CD1c-positive myeloid dendritic cell (primary cell): ENCODE measurements around the gene CES2.
"Not testable (repeated sequence)": the region's sequence is repeated elsewhere in the genome, so short reads cannot be mapped to it uniquely, and the experiment has no call there.

ENCODE experiments used
- DNase-seq: peaks from one replicate; pipeline ENCODE4 v3.0.0-alpha.2; 2016; ENCODE audit errors: extremely low spot score

Gene CES2

GRCh38 chr16:66953462-66954096 is 18.3 kb downstream of the CES2 start:
- DNase-seq: no peak

GRCh38 chr16:66954097-66954659 is 18.9 kb downstream of the CES2 start:
- peak; percentile 83 for DNase-seq

DNA sequence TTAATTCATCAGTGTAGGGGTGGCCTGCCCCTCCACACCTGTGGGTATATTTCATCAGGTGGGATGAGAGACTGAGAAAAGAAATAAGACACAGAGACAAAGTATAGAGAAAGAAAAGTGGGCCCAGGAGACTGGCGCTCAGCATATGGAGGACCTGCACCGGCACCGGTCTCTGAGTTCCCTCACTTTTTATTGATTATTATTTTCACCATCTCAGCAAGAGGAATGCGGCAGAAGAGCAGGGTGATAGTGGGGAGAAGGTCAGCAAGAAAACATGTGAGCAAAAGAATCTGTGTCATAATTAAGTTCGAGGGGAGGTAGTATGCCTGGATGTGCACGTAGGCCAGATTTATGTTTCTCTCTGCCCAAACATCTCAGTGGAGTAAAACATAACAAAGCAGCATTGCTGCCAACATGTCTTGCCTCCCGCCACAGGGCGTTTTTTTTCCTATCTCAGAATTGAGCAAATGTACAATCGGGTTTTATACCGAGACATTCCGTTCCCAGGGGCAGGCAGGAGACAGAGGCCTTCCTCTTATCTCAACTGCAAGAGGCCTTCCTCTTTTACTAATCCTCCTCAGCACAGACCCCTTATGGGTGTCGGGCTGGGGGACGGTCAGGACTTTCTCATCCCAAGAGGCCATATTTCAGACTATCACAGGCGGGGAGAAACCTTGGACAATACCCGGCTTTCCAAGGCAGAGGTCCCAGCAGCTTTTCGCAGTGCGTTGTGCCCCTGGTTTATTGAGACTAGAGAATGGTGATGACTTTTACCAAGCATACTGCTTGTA is 20.2 kb downstream of the CES2 start:
- not testable (repeated sequence) for DNase-seq

- not testable (repeated sequence) for DNase-seq
These were observed 20.8 kb downstream of the CES2 start for GRCh38 chr16:66956154-66956457.

GRCh38 chr16:66958857-66959703 is 23.8 kb downstream of the CES2 start:
- DNase-seq: no peak

DNA sequence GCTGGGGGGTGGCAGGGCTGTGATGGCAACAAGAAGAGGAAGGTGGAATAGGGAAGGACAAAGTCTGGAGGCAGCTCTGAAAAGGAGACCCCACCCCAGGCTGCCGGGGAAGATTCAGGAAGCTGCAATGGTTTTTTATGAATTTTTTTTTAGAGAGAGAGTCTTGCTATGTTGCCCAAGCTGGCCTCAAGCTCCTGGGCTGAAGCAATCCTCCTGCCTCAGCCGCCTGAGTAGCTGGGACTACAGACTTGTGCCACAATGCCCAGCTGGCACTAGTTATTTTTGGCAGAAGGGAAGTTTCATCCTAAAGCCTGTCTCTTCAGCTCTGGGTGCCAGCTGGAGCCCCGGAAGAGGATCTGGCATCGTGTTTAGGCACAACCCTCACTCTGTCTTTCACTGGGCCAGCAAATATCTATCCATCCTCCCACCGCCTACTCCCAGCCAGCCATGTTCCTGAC is 24.4 kb downstream of the CES2 start:
- peak; percentile 68 for DNase-seq

DNA sequence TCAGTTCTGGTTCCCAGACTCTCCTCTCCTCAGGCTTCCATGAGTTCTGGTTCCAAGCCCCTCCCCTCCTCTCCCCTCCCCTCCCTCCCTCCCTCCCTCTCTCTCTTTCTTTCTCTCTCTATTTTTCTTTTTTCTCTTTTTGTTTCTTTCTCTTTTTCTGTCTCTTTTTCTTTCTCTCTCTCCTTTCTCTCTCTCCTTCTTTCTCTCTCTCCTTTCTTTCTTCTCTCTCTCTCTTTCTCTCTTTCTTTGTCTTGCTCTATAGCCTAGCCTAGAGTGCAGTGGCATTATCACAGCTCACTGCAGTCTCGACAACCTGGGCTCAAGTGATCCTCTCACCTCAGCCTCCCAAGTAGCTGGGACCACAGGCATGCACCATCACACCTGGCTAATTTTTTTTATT is 25.0 kb downstream of the CES2 start:
- DNase-seq: no peak

GRCh38 chr16:66961065-66961744 is 25.9 kb downstream of the CES2 start, which contains the start of gene CES3:
Gene CES3, plus strand, starts transcription at chr16:66961266. Its CDS starts 42 bp downstream, at chr16:66961308.
- peak; percentile 63 for DNase-seq

GRCh38 chr16:66961914-66962313 is 26.6 kb downstream of the CES2 start:
- no peak for DNase-seq

DNA sequence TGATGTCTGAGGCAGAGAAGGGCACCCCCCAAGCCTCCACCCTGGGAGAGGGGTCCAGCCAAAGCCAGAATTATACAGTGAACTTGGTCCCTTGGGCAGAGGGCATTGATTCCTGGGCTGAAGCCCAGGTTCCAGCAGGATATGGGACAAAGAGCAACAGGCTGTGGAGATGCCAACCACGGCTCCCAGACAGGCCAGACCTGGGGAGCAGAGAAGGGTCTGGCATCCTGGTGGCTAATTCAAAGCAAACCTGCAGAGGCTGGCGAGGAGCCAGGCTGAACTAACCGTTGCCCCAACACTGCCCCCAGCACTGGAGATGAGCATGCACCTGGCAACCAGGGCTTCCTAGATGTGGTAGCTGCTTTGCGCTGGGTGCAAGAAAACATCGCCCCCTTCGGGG is 28.7 kb downstream of the CES2 start:
- DNase-seq: no peak

DNA sequence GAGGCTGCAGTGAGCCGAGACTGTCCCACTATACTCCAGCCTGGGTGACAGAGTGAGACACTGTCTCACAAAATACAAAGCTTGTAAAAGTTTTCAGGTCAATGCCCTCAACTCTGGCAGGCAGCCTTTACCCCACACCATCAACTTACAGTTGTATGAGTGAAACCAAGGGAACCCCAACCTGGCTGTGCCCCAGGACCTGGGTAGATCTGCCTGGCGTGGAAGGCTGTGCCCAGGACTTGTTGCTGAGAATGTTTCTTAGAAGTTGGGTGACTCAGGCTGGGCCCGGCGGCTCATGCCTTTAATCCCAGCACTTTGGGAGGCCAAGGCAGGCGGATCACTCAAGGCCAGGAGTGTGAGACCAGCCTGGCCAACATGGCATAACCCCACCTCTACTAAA is 33.5 kb downstream of the CES2 start:
- DNase-seq: no peak

DNA sequence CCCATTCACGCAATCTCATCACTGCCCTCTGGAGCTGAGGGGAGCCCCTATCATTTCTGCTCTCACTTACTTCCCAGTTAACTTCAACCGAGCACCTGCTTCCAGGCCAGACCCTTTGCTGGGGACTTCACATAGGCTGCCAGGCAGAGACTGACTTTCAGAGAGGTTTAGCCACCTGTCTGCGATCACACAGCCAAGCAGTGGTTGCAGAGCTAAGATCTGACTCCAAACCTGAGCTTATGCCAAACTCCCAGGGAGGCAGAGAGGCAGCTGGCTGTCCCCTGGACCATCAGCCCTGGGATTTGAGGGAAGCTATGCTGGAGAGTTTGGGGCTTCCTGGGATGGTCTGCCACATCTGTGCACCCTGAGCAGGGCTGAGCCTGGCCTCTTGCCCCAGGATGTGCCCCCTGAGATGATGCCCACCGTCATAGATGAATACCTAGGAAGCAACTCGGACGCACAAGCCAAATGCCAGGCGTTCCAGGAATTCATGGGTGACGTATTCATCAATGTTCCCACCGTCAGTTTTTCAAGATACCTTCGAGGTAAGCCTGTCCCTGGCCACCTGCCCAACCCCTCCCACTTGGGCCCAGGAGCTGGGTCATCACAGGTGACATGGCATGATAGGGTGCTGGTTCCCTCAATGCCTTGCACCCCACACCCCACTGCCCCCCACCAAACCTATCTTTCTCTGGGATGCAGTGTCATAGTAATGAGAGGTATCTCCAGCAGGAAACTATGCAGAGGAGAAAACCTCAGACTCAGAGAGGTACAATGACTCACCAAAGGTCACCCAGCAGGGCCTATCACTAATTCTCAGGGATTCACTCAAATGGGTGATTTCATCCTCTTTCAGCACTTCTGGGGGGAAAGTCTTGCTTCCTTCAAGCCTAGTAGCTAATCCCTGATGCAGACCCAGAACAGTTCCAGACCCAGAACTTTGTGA is 35.7 kb downstream of the CES2 start:
- no peak for DNase-seq

DNA sequence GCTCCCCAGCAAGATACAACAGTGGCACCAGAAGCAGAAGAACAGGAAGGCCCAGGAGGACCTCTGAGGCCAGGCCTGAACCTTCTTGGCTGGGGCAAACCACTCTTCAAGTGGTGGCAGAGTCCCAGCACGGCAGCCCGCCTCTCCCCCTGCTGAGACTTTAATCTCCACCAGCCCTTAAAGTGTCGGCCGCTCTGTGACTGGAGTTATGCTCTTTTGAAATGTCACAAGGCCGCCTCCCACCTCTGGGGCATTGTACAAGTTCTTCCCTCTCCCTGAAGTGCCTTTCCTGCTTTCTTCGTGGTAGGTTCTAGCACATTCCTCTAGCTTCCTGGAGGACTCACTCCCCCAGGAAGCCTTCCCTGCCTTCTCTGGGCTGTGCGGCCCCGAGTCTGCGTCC is 37.7 kb downstream of the CES2 start:
- DNase-seq: no peak

GRCh38 chr16:66973716-66974115 is 38.4 kb downstream of the CES2 start:
- no peak for DNase-seq

GRCh38 chr16:66974156-66974931 is 39.0 kb downstream of the CES2 start:
- not testable (repeated sequence) for DNase-seq

DNA sequence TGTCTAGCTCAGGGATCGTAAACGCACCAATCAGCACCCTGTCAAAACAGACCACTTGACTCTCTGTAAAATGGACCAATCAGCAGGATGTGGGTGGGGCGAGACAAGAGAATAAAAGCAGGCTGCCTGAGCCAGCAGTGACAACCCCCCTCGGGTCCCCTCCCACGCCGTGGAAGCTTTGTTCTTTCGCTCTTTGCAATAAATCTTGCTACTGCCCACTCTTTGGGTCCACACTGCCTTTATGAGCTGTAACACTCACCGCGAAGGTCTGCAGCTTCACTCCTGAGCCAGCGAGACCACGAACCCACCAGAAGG is 39.6 kb downstream of the CES2 start:
- DNase-seq: not testable (repeated sequence)

DNA sequence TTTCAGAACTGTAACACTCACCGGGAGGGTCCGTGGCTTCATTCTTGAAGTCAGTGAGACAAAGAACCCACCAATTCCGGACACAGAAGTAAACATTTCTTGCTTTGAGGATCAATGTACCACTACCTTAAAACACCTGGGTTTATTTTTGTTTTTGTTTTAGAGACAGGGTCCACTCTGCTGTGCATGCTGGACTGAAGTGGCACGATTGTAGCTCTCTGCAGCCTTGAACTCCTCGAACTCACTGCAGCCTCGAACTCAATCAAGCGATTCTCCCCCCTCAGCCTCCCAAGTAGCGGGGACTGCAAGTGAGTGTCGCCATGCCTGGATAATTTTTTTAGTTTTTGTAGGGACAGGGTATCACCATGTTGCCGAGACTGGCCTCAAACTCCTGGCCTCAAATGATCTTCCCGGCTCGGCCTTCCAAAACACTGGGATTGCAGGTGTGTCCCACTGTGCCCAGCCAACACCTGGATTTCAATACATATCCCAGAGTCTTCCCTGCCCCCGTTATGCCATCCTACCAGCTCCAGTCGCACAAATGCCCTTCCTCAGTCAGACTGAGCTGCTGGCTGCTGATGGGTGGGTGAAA is 40.1 kb downstream of the CES2 start:
- DNase-seq: no peak

- no peak for DNase-seq
These were observed 41.4 kb downstream of the CES2 start for GRCh38 chr16:66976746-66977145.

DNA sequence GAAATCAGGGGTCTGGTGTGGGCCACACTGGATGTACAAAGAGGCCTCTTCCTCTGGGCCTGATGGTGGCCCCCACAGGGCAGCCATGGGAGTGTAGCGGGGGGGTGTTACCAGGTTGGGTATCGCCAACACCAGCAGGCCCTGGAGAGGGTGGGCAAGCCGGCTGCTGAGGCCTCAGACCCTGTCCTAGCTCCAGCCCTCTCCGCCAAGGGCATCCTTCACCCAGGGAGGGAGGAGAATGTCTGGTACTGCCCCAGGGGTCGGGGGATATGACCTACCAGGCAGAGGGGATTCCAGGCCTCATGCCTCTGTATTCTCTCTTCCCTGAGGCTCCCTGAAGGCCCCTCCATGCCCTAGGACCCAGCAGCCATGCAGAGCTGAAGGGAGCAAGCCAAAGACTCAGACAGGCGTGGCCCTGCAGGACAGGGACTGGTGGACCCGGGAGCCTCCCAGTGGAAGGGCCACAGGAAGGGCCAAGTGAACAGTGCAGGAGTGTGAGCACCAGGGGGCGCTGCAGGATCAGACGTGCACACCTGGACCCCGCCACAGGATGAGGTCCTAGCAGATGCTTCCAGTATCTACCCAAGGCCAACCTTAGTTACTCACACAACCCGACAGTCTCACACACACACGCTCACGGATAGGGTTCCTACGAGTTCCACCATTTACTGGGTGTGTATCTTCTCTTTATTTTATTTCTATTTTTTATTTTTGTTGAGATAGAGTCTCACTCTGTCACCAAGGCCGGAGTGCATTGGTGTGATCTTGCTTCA is 42.2 kb downstream of the CES2 start:
- DNase-seq: peak; percentile 89
